ENCODE measurements around the gene LHFPL4. TPM values are rescaled to one million over a fixed set of nuclear protein-coding genes. Genes with fewer than 3 reads are reported as not detected.
A peak's percentile ranks its signal among the peaks of the same experiment; 100 is the strongest.

The LHFPL4 gene
- not detected for total RNA-seq (2013)
- polyA plus RNA-seq (not detected), polyA minus RNA-seq (not detected in 2 replicates), total RNA-seq (0 to 1.2 (median 0) reads per million in 11 experiments)

GRCh38 chr3:9553021-9553947 lies at the start of gene LHFPL4:
Gene LHFPL4, minus strand, starts transcription at chr3:9553822. Its CDS starts 1,143 bp downstream, at chr3:9552679.
- no peak for DNase-seq
- intact Hi-C loops (cut with micrococcal nuclease), result no loop called here
- H3K36me3 Mint-ChIP-seq, result peaks cover 2 to 3% of the 10 kb centered on the region in 2 donors

More at GRCh38 chr3:9553021-9553947, at the start of gene LHFPL4:
- peaks cover 37 to 49% of the 10 kb centered on the region in 2 donors for H3K27me3 ChIP-seq (ENCODE audit: control insufficient read depth in 2 of 2, insufficient read depth in 2 of 2, low read length in 2 of 2)
- H3K79me2 ChIP-seq (ENCODE audit: insufficient read depth, low read length), result no peaks in the 10 kb centered on the region
- H3K27me3 Mint-ChIP-seq (ENCODE audit: low read depth in 3 of 3), result peaks cover 48 to 69% (median 56%) of the 10 kb centered on the region in 3 donors
- no peak within 1 kb of the TSS for H3K9ac ChIP-seq (ENCODE audit: insufficient read depth, low read length, poor library complexity, severe bottlenecking)
- H3K27ac ChIP-seq (ENCODE audit: low read depth in 1 of 2, low read length in 2 of 2), result no peak within 1 kb of the TSS
- TF ChIP-seq CTCF (IDR thresholded peaks at IDR 0.05), result no peak
- H3K4me2 ChIP-seq (replicated peaks; ENCODE audit: extremely low read depth, low read length, poor library complexity, severe bottlenecking), result no peak within 1 kb of the TSS
- H2AFZ ChIP-seq (ENCODE audit: insufficient read depth, low read depth, low read length, poor library complexity, severe bottlenecking), result no peak within 1 kb of the TSS
- H3K9me3 ChIP-seq (replicated peaks in 1 of 2; ENCODE audit: control insufficient read depth in 1 of 2, insufficient read depth in 1 of 2, low read length in 2 of 2), result peaks cover 0 to 14% of the 10 kb centered on the region in 2 donors
- H3K4me3 ChIP-seq (replicated peaks in 1 of 3; ENCODE audit: low read depth in 2 of 3, low read length in 3 of 3), result no peak within 1 kb of the TSS
- H3K4me1 Mint-ChIP-seq, result no peaks in the 10 kb centered on the region
- peak within 1 kb of the TSS in 1 of 2 donors; percentile 61 for H3K4me3 Mint-ChIP-seq
- H3K36me3 ChIP-seq (replicated peaks in 1 of 2; ENCODE audit: control insufficient read depth in 1 of 2, insufficient read depth in 2 of 2, low read length in 2 of 2), result no peaks in the 10 kb centered on the region
- 4% methylated on average over 61 of the region's 75 CpGs for WGBS (ENCODE audit: insufficient coverage)
- peaks cover 2 to 15% (median 9%) of the 10 kb centered on the region in 7 donors for H3K9me3 Mint-ChIP-seq
- no peaks in the 10 kb centered on the region for H3K4me1 ChIP-seq (ENCODE audit: control insufficient read depth in 1 of 2, insufficient read depth in 2 of 2, low read length in 2 of 2)
- H3K27ac Mint-ChIP-seq, result no peak within 1 kb of the TSS
- no peaks in the 10 kb centered on the region for H4K20me1 ChIP-seq (ENCODE audit: insufficient read depth, low read length)
